ENCODE data around the gene ETV2.
"Not testable (repeated sequence)": the region's sequence is repeated elsewhere in the genome, so short reads cannot be mapped to it uniquely, and the experiment has no call there.

- TF ChIP-seq, protein P1, sequence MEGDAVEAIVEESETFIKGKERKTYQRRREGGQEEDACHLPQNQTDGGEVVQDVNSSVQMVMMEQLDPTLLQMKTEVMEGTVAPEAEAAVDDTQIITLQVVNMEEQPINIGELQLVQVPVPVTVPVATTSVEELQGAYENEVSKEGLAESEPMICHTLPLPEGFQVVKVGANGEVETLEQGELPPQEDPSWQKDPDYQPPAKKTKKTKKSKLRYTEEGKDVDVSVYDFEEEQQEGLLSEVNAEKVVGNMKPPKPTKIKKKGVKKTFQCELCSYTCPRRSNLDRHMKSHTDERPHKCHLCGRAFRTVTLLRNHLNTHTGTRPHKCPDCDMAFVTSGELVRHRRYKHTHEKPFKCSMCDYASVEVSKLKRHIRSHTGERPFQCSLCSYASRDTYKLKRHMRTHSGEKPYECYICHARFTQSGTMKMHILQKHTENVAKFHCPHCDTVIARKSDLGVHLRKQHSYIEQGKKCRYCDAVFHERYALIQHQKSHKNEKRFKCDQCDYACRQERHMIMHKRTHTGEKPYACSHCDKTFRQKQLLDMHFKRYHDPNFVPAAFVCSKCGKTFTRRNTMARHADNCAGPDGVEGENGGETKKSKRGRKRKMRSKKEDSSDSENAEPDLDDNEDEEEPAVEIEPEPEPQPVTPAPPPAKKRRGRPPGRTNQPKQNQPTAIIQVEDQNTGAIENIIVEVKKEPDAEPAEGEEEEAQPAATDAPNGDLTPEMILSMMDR (IDR thresholded peaks at IDR 0.05) = not testable (repeated sequence)
- TF ChIP-seq POLR2AphosphoS5 (IDR thresholded peaks at IDR 0.05) = not testable (repeated sequence)
These were observed 34.4 kb upstream of the ETV2 start for GRCh38 chr19:35607170-35607569.
